K562 (cell line): ENCODE data around the gene TBRG1. TPM values are rescaled to one million over a fixed set of nuclear protein-coding genes. Genes with fewer than 3 reads are reported as not detected.

Experiments
- ARHGAP35 ChIP-seq: fragments of 450-650 bp; IDR thresholded peaks from 2 replicates; pipeline ENCODE4 v1.6.1; 2018; ENCODE audit not compliant: partially characterized antibody
- ATF7 ChIP-seq: fragments of 450-650 bp; IDR thresholded peaks from 2 replicates; pipeline ENCODE4 v1.7.1; 2014; ENCODE audit warnings: mild to moderate bottlenecking, moderate library complexity
- BCLAF1 ChIP-seq, 2 experiments: fragments of 450-650 bp in 1 of 2; IDR thresholded peaks; 2 replicates each; pipeline ENCODE4 v1.6.1; 2011 to 2017; ENCODE audit warnings: low read depth in 2 of 2, antibody characterized with exemption in 1 of 2, borderline replicate concordance in 1 of 2, low read length in 1 of 2, mild to moderate bottlenecking in 1 of 2, mixed read lengths in 1 of 2; ENCODE audit not compliant: control insufficient read depth in 1 of 2
- ERF ChIP-seq: fragments of 450-650 bp; formaldehyde crosslinking; IDR thresholded peaks from 2 replicates; pipeline ENCODE4 v1.4.0; 2020; ENCODE audit warnings: mild to moderate bottlenecking, mixed read lengths
- GATA2 ChIP-seq: sonication (generic); formaldehyde crosslinking; IDR thresholded peaks from 2 replicates; pipeline ENCODE4 v1.4.0; 2020; ENCODE audit warnings: mild to moderate bottlenecking, missing genetic modification reagents
- HMG20A ChIP-seq: fragments of 450-650 bp; formaldehyde crosslinking; conservative IDR thresholded peaks from 2 replicates; pipeline ENCODE4 v1.4.0; 2020; ENCODE audit warnings: mild to moderate bottlenecking, mixed read lengths
- PURB ChIP-seq: sonication (generic); formaldehyde crosslinking; IDR thresholded peaks from 2 replicates; pipeline ENCODE4 v1.9.0; 2021; ENCODE audit warnings: low read depth, mild to moderate bottlenecking, missing genetic modification reagents
- SIN3B ChIP-seq: fragments of 450-650 bp; IDR thresholded peaks from 2 replicates; pipeline ENCODE4 v1.6.1; 2017; ENCODE audit warnings: low read depth, mild to moderate bottlenecking, moderate library complexity
- SIRT6 ChIP-seq: IDR thresholded peaks from one replicate; pipeline ENCODE4 v1.6.1; 2012; ENCODE audit warnings: low read depth, mild to moderate bottlenecking, control low read depth, inconsistent platforms, low read length, moderate library complexity
- SREBF1 ChIP-seq: fragments of 150-350 bp; IDR thresholded peaks from 2 replicates; pipeline ENCODE4 v1.6.1; 2014; ENCODE audit warnings: antibody characterized with exemption, low read depth, low read length, borderline replicate concordance
- TOE1 ChIP-seq, 2 experiments: fragments of 450-650 bp in 1 of 2; sonication (generic) in 1 of 2; formaldehyde crosslinking in 1 of 2; IDR thresholded peaks; 2 replicates each; pipeline versions ENCODE4 v1.7.1 to v1.8.0; 2016 to 2022; ENCODE audit warnings: borderline replicate concordance in 2 of 2, mild to moderate bottlenecking in 2 of 2, antibody characterized with exemption in 1 of 2, inconsistent platforms in 1 of 2, low read depth in 1 of 2, missing genetic modification reagents in 1 of 2, moderate library complexity in 1 of 2
- ZHX1 ChIP-seq: fragments of 150-350 bp; conservative IDR thresholded peaks from 2 replicates; pipeline ENCODE4 v1.6.1; 2014; ENCODE audit warnings: low read length
- ZNF23 ChIP-seq: fragments of 250-450 bp; sonication (Bioruptor Pico); IDR thresholded peaks from 2 replicates; pipeline ENCODE4 v1.4.0; 2020; ENCODE audit warnings: mild to moderate bottlenecking
- ZNF551 ChIP-seq: fragments of 250-450 bp; sonication (Bioruptor Pico); IDR thresholded peaks from 2 replicates; pipeline ENCODE4 v1.5.0; 2021; ENCODE audit warnings: mild to moderate bottlenecking, moderate library complexity
- polyA plus RNA-seq, 8 experiments: library from polyadenylated mRNA; depleted of rRNA in 4 of 8; stranded (reverse) in 5 of 8; unstranded in 3 of 8; fragments of >200 nt; fragmentation: Nextera tagmentation in 2 of 8; fragmentation: Illumina TruSeq in 1 of 8; extraction: Ambion mirVana in 2 of 8; extraction: Trizol in 1 of 8; gene quantifications; 2 replicates each; pipeline versions ENCODE4 v1.2.1 to v1.2.3, GENCODE V29; 2011 to 2014; ENCODE audit warnings: inconsistent platforms in 1 of 8, missing spikeins in 1 of 8
- total RNA-seq, 7 experiments: library from RNA; depleted of rRNA in 6 of 7; stranded (reverse); fragments of >200 nt in 6 of 7; fragmentation: Illumina TruSeq in 2 of 7; extraction: Trizol in 2 of 7; gene quantifications; 2 replicates each; pipeline versions ENCODE4 v1.2.1 to v1.2.3, GENCODE V29; 2011 to 2021; ENCODE audit warnings: low replicate concordance in 1 of 7
- TF ChIP-seq, protein P1 (sequence below): sonication (generic); formaldehyde crosslinking; IDR thresholded peaks from 2 replicates; pipeline ENCODE4 v1.8.1; 2023; ENCODE audit warnings: missing genetic modification reagents, mild to moderate bottlenecking, borderline replicate concordance

TBRG1 gene
- total and polyA plus RNA-seq, 9 of the 15 experiments (the other 6 are each of a cell fraction or from before 2014, with no cell fraction given), result 8.7 to 30.0 (median 20.2) TPM

DNA sequence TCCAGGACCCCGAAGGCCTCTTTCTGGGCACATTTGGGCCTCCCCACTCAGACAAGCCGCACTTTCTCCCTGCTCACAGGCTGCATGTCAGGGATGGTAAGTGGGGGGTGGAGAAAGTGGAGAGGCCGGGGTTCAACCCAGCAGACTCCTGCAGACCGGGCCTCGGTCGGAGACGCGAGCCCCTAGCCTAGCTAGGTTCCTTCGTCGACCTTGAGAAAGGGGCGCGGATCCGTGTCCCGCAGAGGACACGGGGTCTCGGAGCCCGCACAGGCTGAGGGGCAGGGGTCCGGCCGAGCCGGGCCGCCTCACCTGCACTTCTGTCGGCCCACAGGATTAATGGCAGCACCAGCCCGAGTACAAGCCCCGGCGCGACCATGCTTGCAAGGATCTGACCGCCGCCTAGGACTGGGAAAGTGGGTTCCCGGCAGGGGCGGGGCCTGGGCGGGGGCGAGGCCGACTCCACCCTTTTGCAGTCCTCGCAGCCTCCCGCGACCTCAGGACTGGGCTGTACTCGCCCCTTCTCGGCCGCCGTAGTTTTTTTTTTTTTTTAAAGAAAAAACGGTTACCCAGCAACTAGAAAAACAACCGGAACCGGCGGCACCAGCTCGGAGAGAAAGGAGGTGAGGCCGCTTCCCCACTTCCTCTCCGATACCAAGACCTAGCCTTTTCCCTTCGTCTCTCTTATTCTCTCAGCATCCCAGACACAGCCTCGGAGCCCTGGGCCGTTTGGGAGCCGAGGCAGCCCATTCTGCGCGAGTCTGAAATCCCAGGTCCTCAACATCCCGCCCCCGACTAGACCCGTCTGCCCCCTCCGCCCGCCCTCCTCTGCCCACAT lies 50.9 kb downstream of the TBRG1 start, which contains the start of the genes SIAE and SPA17 (continued):
- TF ChIP-seq HMG20A (CRISPR knock-in tag), result no peak
- no peak for TF ChIP-seq ZNF23 (CRISPR knock-in tag)
- 0 out of 4 replicates have a peak, but pooled peaks of 1 of the 2 experiments have one; percentile 51 for TF ChIP-seq BCLAF1 (IDR thresholded peaks at IDR 0.05; ENCODE audit: borderline replicate concordance in 1 of 2, control insufficient read depth in 1 of 2, low read depth in 2 of 2, low read length in 1 of 2)
- TF ChIP-seq PURB (CRISPR knock-in tag), result no peak
- no peak for TF ChIP-seq ERF (CRISPR knock-in tag)
- TF ChIP-seq SIN3B, result no peak
- no peak for TF ChIP-seq ZNF551
- TF ChIP-seq ZHX1, result no peak
- TF ChIP-seq ATF7, result peak; percentile 81
- TF ChIP-seq, protein P1, sequence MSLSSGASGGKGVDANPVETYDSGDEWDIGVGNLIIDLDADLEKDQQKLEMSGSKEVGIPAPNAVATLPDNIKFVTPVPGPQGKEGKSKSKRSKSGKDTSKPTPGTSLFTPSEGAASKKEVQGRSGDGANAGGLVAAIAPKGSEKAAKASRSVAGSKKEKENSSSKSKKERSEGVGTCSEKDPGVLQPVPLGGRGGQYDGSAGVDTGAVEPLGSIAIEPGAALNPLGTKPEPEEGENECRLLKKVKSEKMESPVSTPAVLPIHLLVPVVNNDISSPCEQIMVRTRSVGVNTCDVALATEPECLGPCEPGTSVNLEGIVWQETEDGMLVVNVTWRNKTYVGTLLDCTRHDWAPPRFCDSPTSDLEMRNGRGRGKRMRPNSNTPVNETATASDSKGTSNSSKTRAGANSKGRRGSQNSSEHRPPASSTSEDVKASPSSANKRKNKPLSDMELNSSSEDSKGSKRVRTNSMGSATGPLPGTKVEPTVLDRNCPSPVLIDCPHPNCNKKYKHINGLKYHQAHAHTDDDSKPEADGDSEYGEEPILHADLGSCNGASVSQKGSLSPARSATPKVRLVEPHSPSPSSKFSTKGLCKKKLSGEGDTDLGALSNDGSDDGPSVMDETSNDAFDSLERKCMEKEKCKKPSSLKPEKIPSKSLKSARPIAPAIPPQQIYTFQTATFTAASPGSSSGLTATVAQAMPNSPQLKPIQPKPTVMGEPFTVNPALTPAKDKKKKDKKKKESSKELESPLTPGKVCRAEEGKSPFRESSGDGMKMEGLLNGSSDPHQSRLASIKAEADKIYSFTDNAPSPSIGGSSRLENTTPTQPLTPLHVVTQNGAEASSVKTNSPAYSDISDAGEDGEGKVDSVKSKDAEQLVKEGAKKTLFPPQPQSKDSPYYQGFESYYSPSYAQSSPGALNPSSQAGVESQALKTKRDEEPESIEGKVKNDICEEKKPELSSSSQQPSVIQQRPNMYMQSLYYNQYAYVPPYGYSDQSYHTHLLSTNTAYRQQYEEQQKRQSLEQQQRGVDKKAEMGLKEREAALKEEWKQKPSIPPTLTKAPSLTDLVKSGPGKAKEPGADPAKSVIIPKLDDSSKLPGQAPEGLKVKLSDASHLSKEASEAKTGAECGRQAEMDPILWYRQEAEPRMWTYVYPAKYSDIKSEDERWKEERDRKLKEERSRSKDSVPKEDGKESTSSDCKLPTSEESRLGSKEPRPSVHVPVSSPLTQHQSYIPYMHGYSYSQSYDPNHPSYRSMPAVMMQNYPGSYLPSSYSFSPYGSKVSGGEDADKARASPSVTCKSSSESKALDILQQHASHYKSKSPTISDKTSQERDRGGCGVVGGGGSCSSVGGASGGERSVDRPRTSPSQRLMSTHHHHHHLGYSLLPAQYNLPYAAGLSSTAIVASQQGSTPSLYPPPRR, result no peak
- TF ChIP-seq GATA2 (CRISPR knock-in tag), result no peak
- TF ChIP-seq SIRT6, result no peak
- no peak for TF ChIP-seq SREBF1
- no peak for TF ChIP-seq ARHGAP35
- 0 out of 2 replicates have a peak, but pooled peaks have one; percentile 38 for TF ChIP-seq TOE1 (IDR thresholded peaks at IDR 0.05; ENCODE audit: borderline replicate concordance)
- TF ChIP-seq TOE1 (CRISPR knock-in tag; IDR thresholded peaks at IDR 0.05; ENCODE audit: borderline replicate concordance, low read depth), result no peak
